Measurements from ENCODE around the gene PELI2.

- TF ChIP-seq ZNF792 (tag by site-specific recombination; IDR thresholded peaks at IDR 0.05), result no peak
- no peak for TF ChIP-seq ZNF530 (tag by site-specific recombination; IDR thresholded peaks at IDR 0.05; ENCODE audit: low read depth)
- no peak for TF ChIP-seq ZNF274 (IDR thresholded peaks at IDR 0.05; ENCODE audit: low read length)
- TF ChIP-seq ZNF274 (tag by site-specific recombination; IDR thresholded peaks at IDR 0.05; ENCODE audit: borderline replicate concordance), result no peak
- TF ChIP-seq MYNN (tag by site-specific recombination; IDR thresholded peaks at IDR 0.05; ENCODE audit: borderline replicate concordance), result no peak
- no peak for TF ChIP-seq PATZ1 (tag by site-specific recombination; IDR thresholded peaks at IDR 0.05)
- TF ChIP-seq ZNF121 (tag by site-specific recombination; IDR thresholded peaks at IDR 0.05), result no peak
- no peak for TF ChIP-seq CTCF (tag by site-specific recombination; IDR thresholded peaks at IDR 0.05)
- TF ChIP-seq PBX3 (CRISPR knock-in tag; IDR thresholded peaks at IDR 0.05), result no peak
- no peak for TF ChIP-seq ZNF350 (tag by site-specific recombination; IDR thresholded peaks at IDR 0.05)
- TF ChIP-seq GLI2 (tag by site-specific recombination; IDR thresholded peaks at IDR 0.05; ENCODE audit: borderline replicate concordance, low read depth), result no peak
- TF ChIP-seq ZNF280D (tag by site-specific recombination; IDR thresholded peaks at IDR 0.05), result no peak
- no peak for TF ChIP-seq ZSCAN5A (tag by site-specific recombination; IDR thresholded peaks at IDR 0.05)
- TF ChIP-seq ZNF776 (tag by site-specific recombination; IDR thresholded peaks at IDR 0.05; ENCODE audit: borderline replicate concordance), result no peak
These were observed 17.5 kb downstream of the PELI2 start for GRCh38 chr14:56135668-56136067.
